Measurements from ENCODE around the gene LAMA2. TPM values are rescaled to one million over a fixed set of nuclear protein-coding genes. Genes with fewer than 3 reads are reported as not detected.

LAMA2 gene
- total and polyA plus RNA-seq, 2 experiments from 2014 or later: 13.4 to 78.1 TPM

DNA sequence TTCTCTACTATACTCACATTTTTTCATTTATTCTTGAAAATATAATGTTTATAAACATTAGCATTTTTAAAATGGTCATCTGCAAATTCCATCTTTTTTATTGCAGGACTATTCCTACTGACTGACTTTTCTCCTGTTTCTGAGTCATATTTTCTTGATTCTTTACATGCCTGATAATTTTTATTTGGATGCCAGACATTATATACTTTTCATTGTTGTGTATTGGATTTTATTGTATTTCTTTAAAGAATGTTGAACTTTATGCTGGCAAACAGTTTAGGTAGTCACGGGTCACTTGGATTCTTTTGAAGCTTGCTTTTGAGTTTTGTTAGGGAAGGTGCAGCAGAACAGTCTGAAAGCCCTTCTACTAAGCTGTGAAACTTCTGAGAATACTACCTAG lies 423.9 kb downstream of the LAMA2 start:
- Histone ChIP-seq H3K4me1 (ENCODE audit: low read depth) (no peaks in the 10 kb centered on the region), H3K9me3 (ENCODE audit: low read depth) (no peaks in the 10 kb centered on the region), H3K4me3 (no peak overlapping the region), H3K36me3 (no peaks in the 10 kb centered on the region), H3K27me3 (no peaks in the 10 kb centered on the region), H3K27ac (no peak overlapping the region)
- TF ChIP-seq, protein P1, sequence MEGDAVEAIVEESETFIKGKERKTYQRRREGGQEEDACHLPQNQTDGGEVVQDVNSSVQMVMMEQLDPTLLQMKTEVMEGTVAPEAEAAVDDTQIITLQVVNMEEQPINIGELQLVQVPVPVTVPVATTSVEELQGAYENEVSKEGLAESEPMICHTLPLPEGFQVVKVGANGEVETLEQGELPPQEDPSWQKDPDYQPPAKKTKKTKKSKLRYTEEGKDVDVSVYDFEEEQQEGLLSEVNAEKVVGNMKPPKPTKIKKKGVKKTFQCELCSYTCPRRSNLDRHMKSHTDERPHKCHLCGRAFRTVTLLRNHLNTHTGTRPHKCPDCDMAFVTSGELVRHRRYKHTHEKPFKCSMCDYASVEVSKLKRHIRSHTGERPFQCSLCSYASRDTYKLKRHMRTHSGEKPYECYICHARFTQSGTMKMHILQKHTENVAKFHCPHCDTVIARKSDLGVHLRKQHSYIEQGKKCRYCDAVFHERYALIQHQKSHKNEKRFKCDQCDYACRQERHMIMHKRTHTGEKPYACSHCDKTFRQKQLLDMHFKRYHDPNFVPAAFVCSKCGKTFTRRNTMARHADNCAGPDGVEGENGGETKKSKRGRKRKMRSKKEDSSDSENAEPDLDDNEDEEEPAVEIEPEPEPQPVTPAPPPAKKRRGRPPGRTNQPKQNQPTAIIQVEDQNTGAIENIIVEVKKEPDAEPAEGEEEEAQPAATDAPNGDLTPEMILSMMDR (IDR thresholded peaks at IDR 0.05; ENCODE audit: low read depth, low read length): no peak
- no peak for DNase-seq (ENCODE audit: low read depth in 1 of 2, low spot score in 1 of 2)

DNA sequence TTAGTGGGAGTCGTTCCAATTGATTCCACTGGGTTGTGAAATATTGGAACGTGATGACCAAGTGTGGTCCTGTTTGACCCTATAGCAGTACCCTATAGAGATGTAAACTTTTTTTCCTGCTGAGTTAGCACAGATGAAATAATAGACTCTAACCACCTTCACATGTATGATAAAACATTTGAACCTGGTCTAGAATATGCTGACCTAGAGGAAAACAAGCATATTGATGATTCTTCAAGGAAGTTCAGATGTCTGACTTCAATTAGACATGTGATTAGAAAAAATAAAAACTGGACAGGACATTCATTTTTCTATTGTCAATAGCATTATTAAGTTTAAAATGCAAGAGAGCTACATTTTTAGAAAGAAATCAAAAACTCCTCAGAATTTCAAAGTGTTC lies 424.9 kb downstream of the LAMA2 start:
- TF ChIP-seq, protein P1 (IDR thresholded peaks at IDR 0.05; ENCODE audit: low read depth, low read length): no peak

DNA sequence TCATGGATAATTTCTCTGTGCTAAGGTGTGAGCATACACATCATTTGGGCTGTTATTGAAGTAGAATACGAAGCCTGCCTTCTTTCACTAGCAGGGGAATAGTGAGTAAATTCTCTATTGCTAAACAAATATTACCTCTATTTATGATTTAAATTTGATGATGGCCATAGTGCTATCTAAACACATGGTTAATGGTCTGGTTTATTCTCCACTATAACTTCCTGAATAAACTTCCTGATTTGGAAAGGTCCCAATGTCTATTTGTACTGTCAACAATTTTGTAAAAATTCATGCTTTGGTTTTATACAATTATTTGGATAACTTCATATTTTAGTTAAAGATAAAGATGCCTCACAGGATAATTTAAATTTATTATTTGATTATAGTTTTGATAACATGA lies 426.2 kb downstream of the LAMA2 start:
- no peaks in the 10 kb centered on the region for H3K36me3 ChIP-seq
- H3K4me3 ChIP-seq: no peak overlapping the region
- no peak for DNase-seq (ENCODE audit: low read depth in 1 of 2, low spot score in 1 of 2)
- H3K27ac ChIP-seq: no peak overlapping the region
- no peaks in the 10 kb centered on the region for H3K4me1 ChIP-seq (ENCODE audit: low read depth)
- H3K9me3 ChIP-seq (ENCODE audit: low read depth): no peaks in the 10 kb centered on the region
- TF ChIP-seq, protein P1 (IDR thresholded peaks at IDR 0.05; ENCODE audit: low read depth, low read length): no peak
- H3K27me3 ChIP-seq: no peaks in the 10 kb centered on the region

More for the DNA sequence above, 424.9 kb downstream of the LAMA2 start:
- Histone ChIP-seq H3K27me3 (no peaks in the 10 kb centered on the region), H3K4me3 (no peak overlapping the region), H3K9me3 (ENCODE audit: low read depth) (no peaks in the 10 kb centered on the region), H3K4me1 (ENCODE audit: low read depth) (no peaks in the 10 kb centered on the region), H3K36me3 (no peaks in the 10 kb centered on the region), H3K27ac (no peak overlapping the region)
- no peak for DNase-seq (ENCODE audit: low read depth in 1 of 2, low spot score in 1 of 2)

DNA sequence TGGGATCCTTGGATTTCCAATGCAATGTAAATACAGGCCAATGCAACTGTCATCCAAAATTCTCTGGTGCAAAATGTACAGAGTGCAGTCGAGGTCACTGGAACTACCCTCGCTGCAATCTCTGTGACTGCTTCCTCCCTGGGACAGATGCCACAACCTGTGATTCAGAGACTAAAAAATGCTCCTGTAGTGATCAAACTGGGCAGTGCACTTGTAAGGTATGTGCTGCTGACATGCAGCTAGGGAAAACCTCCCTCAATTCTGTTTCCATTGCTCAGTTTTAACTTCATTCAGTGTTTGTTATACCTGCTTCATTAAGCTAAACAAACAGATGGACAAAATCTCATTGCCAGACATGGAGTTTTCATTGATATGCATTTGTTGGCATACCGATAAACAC lies 429.9 kb downstream of the LAMA2 start:
- Histone ChIP-seq H3K27me3 (no peaks in the 10 kb centered on the region), H3K4me1 (ENCODE audit: low read depth) (no peaks in the 10 kb centered on the region), H3K4me3 (no peak overlapping the region), H3K36me3 (peaks cover 4% of the 10 kb centered on the region), H3K27ac (no peak overlapping the region), H3K9me3 (ENCODE audit: low read depth) (no peaks in the 10 kb centered on the region)
- DNase-seq (ENCODE audit: low read depth in 1 of 2, low spot score in 1 of 2): peak in 1 of 2 donors; percentile 40
- TF ChIP-seq, protein P1 (IDR thresholded peaks at IDR 0.05; ENCODE audit: low read depth, low read length): no peak

DNA sequence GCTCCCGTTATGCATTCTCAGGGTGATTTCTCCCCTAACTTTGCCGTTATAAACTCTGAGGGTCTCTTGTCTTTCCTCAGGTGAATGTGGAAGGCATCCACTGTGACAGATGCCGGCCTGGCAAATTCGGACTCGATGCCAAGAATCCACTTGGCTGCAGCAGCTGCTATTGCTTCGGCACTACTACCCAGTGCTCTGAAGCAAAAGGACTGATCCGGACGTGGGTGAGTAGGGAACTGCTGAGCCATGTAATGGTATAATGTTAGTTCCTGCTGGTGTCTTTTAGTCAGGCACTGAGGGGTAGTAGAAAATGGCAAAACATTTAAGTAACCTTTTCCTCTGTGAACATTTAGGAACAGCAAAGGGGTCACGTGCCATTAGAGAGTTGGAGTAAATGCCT lies 431.6 kb downstream of the LAMA2 start:
- no peaks in the 10 kb centered on the region for H3K9me3 ChIP-seq (ENCODE audit: low read depth)
- no peak overlapping the region for H3K4me3 ChIP-seq
- H3K4me1 ChIP-seq (ENCODE audit: low read depth): no peaks in the 10 kb centered on the region
- TF ChIP-seq, protein P1 (IDR thresholded peaks at IDR 0.05; ENCODE audit: low read depth, low read length): no peak
- DNase-seq (ENCODE audit: low read depth in 1 of 2, low spot score in 1 of 2): no peak
- H3K27ac ChIP-seq: no peak overlapping the region
- peaks cover 4% of the 10 kb centered on the region for H3K36me3 ChIP-seq
- H3K27me3 ChIP-seq: no peaks in the 10 kb centered on the region

Data from cardiac muscle cell (in vitro differentiated cells and primary cell).